Activated CD8-positive, alpha-beta memory T cell treated with anti-CD3 and anti-CD28 coated beads, Interleukin-2, amount 50 U/mL, for 24 hours (primary cell): ENCODE measurements around the gene MYCT1.
"Not testable (repeated sequence)": the region's sequence is repeated elsewhere in the genome, so short reads cannot be mapped to it uniquely, and the experiment has no call there.

ENCODE experiments used
- DNase-seq: peaks from one replicate; pipeline ENCODE4 v3.0.0-alpha.2; 2020; ENCODE audit errors: extremely low read depth

The MYCT1 gene, protein sequence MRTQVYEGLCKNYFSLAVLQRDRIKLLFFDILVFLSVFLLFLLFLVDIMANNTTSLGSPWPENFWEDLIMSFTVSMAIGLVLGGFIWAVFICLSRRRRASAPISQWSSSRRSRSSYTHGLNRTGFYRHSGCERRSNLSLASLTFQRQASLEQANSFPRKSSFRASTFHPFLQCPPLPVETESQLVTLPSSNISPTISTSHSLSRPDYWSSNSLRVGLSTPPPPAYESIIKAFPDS

DNA sequence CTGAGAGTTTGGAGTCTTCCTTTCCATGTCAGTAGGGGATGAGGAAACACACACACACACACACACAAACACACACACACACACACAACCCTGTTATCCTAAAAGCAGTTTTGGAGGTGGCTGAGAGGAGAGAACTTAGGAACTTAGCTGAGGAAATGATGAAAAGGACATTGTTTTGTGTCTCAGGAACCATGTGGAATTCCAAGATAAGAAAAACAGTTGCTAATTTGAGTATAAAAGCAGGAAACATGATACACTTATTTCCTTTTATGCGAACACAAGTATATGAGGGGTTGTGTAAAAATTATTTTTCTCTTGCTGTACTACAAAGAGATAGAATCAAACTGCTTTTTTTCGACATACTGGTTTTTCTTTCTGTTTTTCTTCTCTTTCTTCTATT lies at the start of gene MYCT1:
TSS of gene MYCT1 (plus strand) at position 264 of the 400 bp plus-strand sequence. CDS start at position 270, 6 bp downstream.
- no peak for DNase-seq

DNA sequence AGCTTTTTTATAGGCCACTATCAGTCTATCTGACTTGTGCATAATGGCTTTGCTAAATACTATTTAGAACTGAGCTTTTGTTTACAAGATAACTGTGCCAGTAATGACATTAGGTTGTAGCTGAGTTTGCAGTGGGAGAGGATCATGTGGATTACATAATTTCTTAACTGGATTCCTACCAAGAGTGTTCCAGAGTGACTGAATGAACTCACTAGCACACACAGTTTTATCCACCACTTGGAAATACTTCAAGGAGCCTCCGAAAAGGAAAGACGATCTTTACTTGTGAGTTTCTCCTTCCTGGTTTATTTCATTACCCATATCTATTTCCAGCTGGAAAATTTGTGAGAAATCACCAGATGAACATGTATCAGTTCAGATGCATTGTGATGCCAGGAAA lies 49.6 kb upstream of the MYCT1 start:
- no peak for DNase-seq

DNA sequence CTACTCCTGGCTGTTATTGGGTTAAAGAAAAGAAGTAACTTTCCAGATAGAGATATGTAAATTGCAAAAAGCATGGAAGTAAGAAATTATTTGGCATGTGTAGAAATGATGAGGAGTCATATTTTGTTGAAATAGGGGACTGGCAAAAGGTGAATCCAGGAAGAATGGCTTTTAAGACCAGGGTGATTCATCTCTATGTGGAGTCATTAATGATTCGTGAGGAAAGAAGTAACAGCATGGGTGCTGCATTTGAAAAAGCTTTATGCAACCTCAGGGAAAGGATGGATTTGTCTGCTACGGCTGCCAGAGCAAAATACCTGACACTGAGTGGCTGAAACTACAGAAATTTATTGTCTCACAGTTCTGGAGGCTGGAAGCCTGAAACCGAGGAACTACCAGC lies 45.7 kb upstream of the MYCT1 start:
- no peak for DNase-seq

DNA sequence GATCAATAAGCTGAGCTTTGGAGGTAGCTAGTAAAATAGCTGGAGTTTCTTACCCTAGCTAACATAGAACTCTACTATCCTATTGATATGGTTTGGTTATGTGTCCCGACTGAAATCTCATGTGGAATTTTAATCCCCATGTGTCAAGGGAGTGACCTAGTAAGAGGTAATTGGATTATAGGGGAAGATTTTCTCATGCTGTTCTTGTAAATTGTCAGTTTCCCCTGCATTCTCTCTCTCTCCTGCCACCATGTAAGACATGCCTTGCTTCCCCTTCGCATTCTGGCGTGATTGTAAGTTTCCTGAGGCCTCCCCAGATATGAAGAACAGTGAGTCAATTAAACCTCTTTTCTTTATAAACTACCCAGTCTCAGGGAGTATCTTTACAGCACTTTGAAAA lies 35.9 kb upstream of the MYCT1 start:
- DNase-seq = no peak

DNA sequence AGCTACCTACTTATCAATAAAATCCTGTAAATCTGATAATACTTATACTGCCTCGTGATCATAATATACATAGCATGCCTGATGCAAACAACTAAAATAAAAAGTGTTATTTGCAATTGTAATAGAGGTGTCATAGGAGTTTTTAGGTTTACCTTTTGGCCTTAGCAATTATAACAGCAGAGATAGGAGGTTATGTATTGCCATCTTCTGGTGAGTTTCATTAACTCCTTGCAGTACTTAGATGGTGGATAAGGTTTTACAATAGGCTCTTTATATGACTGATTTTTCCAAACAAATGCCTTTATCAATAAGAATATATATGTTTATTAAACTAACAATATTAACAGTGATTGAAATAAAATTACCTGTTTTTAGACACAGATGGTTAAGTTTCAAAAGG lies 27.8 kb upstream of the MYCT1 start:
- DNase-seq = no peak

DNA sequence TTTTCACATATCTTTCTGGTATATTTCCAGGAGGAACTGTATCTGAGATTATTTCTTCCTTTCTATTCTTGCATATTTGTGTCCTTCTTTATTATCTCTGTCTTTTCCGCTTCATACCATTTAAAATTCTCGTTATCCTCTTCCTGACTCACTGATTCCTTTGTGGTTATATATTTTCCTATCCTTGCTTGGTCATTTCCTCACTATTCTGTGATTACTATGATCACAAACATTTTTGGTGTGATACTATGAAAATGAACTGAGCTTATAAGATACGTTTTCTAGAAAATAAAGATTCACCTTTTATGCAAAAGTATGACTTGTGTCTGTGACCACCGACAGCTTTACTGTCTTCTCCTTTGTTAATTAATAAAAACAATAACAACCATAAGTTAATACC lies 26.5 kb upstream of the MYCT1 start:
- DNase-seq = no peak

DNA sequence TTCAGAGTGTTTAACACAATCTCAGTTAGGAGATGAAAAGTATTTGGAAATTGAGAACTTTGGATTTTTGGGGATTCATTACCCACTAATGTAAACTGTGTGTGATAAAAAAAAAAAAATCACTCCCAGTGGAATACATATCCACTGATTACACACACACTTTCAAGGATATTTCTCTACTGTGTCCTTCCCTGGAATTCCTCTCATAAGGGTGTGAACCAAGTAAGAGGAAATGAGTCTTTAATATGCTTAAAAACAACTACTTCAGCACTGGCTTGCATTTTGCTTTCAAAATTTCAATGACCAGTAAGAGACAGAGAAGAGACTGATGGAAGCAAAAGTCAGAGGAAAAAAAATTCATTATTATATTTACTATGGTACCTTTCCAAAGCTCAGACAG lies 24.5 kb upstream of the MYCT1 start:
- DNase-seq = no peak

DNA sequence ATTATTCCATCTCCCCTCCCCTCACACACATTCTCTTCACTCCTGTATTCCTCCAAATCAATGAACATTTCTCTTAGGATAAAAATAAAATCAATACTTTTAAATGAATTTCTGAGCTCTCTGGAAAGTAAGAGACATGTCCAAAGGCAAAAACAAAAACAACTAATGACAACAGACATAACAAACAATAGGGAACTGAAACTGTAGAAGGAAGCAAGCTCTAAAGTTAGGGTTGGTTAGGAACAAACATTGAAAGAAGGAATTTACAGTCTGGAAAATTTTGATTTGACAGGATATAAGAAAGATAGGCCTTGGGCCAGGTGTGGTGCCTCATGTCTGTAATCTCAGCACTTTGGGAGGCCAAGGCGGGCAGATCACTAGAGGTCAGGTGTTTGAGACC lies 17.5 kb upstream of the MYCT1 start:
- DNase-seq = no peak

DNA sequence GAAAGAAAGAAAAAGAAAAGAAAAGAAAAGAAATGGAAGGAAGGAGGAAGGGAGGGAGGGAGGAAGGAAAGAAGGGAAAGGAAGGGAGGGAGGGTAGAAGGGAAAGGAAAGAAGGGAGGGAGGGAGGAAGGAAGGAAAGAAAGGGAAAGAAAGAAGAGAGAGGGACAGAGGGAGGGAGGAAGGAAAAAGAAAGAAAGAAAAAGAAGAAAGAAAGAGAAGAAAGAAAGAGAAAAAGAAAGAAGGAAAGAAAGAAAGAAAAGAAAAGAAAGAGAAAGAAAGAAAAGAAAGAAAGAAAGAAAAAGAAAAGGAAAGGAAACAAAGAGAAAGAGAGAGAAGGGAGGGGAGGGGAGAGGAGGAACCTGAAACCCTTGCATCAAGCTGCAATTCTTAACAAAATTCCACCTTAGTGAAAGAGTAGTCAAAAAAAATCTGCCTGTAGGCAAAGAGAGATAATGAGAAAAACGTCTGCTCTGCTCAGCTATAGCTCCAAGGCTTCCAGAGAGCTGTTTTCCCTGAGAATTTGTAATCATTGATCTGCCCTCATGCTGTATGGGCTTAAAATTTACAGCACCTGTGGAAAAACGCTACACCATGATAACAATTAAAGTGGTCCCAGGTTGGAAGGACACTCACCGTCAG lies 16.7 kb upstream of the MYCT1 start:
- no peak for DNase-seq

DNA sequence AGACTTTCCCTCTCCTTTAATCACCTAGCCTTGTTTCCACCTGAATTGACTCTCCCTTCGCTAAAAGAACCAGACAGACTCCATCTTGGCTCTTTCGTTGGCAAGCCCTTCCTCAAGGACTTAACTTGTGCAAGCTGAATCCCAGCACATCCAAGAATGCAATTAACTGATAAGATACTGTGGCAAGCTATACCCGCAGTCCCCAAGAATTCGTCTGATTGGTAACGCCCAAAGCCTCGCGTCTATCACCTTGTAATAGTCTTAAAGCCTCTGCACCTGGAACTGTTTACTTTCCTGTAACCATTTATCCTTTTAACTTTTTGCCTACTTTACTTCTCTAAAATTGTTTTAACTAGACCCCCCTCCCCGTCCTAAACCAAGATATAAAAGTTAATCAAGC lies 15.6 kb upstream of the MYCT1 start:
- DNase-seq = no peak

DNA sequence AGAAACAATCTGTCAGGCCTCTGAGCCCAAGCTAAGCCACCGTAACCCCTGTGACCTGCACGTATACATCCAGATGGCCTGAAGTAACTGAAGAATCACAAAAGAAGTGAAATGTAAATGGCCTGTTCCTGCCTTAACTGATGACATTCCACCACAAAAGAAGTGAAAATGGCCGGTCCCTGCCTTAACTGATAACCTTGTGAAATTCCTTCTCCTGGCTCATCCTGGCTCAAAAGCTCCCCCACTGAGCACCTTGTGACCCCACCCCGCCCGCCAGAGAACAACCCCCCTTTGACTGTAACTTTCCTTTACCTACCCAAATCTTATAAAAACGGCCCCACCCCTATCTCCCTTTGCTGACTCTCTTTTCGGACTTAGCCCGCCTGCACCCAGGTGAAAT lies 14.8 kb upstream of the MYCT1 start:
- DNase-seq = not testable (repeated sequence)

DNA sequence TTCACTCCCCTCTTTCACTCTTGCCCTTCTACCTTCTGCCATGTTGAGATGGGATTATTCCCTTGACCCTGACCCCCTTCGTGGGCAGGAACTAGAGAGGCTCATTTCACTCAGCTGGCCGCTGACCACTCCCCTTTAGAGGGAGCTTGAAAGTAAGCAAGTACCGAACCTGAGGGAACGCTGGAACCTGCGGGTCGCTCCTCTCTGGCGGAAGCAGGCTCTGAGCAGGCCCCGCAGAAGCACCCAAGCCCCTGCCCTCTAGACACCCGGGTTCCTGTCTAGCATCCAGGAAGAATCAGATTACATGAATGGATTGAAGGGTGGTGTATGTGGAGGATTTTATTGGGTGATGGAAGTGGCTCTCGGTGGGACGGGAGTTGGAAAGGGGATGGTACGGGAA lies 11.9 kb upstream of the MYCT1 start:
- DNase-seq = no peak

DNA sequence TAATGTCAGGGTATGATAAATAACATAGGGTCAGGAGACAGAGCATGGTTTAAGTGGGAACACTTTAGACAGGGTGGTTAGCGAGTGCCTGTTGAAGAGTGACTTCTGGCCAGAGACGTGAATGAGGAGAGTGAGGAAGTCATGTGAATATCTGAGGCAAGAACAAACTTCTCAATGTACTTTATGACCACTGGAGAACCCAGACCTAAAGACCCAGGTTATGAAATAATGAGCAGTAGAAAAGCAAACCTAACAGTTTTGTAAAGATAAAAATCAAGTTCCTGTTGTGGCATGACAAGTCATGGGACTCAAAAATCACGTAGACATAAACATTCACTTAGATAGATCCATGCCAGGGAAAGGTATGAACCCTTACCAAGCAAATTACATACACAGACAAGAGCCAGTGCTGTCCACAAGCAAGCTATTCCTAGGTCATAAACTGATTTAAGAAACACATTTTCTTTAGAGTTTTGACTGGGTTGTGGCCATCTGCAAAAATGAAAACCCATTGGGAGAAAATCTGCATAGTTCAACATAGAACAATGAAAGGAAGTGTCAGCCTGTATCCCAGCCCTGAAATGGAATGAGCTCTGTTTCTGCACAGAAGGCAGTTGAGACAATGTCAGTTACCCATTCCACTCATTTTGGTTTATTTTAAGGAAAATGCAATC lies 2.2 kb upstream of the MYCT1 start:
- no peak for DNase-seq

DNA sequence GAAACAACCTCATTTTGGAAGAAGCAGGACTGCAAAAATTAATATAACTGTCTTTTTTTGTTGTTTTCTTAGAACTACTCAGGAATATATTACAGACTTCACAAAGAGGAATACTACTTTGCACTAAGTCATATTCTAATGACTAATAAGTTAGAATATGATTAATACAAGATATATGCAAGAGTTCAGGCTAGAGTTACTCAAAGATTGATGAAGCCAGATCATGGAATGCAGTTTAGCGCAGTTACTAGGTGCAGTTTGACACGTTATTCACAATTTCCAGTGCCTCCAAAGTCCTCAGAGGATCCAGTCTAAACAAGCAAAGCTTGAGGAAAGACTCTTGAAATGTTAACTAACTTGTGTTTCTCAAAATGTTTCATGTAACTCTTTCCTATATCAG lies 1.2 kb upstream of the MYCT1 start:
- no peak for DNase-seq

DNA sequence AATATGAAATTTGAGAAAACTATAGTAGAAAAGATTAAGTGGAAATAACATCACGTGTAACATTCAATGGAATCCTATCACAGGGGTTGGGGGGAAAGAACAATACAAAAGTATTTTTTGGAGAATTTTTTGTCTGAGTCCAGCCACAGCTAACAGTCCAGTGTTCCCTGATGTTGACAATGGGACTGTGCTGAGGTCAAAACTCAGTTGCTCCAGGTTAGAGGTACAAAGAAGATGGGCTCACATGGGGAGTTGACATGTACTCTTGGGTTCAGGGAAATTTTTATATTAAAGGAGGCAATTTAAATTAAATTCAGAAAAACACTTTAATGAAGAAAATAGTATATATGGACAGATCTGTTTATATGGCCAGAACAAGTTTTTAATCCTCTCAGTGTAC lies 995 bp downstream of the MYCT1 start:
- no peak for DNase-seq

DNA sequence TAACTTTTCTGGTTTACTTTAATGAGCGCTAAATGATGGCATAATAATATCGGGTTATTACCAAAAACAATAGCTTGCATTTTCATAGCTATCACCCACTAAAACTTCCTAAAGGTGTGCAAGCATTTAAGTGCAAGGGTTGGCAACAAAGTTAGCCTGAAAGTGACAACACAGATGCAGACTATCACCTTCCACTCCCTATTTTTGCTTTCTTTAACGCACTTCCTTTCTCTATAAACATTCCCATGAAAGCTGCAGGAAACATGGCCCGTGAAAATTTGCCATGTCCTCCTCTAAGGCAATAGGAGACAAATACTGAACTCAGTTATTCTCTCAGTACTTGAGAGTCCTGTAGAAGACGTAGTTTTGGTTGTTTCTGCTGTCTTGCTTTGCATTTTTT lies 2.7 kb downstream of the MYCT1 start:
- no peak for DNase-seq

DNA sequence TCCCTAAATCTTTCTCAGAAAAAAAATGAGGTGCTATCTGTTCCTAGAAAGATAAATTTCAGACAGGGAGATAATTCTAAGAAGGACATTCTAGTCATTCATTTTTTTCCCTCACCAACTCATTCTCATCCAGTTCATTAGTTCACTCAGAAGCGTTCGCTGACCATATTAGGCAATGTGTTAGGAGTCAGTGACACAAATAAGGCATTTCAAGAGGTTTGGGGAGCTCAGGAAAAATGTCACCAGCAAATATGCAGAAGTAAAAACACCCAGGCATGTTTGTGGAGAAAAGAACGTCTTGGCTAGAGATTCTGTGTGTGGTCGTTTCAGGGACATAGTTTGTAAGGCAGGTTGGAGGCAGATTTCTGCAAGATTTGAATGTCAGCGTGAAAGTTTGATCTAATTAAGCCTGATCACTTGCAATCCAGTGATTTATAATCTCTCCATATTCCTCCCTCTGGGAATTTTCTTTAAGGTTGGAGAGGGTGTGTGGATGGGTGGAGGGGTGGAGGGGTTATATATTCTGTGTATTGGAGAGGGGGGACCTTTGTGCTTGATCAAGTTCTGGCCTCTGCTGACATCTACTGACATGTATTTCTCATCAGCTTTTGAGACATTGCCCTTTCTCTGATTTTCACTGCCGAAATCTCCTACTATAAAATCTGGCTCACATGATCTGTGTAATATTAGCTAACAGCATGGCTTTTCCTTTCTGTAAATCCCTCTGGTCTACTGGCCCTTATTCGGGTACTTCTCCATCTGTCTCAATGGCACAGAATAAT lies 3.6 kb downstream of the MYCT1 start:
- no peak for DNase-seq

DNA sequence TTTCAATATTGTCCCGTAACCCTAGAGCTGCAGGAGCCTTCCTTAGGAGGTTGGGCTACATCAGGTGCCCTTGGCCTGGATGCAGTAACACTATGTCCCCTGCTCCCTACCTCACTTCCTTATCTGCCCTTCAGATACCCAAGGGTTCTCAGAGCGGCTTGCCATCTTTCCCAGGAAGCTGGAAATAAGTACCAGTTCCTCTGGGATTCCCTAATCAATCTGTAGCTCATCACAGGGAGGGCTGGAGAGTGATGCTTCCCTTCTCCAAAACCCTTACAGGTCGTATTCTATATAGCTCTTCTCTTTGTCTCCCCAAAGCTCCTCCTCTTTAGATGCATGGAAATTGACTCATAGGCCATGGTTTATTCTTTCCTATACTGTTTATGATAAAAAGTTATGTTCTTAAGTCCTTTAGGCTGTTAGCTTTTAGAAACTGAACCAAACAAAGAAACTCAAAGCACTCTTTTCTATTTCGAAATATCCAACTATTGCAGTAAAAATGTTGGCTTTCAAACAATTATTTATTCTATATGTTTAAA lies 4.2 kb downstream of the MYCT1 start:
- DNase-seq = no peak

DNA sequence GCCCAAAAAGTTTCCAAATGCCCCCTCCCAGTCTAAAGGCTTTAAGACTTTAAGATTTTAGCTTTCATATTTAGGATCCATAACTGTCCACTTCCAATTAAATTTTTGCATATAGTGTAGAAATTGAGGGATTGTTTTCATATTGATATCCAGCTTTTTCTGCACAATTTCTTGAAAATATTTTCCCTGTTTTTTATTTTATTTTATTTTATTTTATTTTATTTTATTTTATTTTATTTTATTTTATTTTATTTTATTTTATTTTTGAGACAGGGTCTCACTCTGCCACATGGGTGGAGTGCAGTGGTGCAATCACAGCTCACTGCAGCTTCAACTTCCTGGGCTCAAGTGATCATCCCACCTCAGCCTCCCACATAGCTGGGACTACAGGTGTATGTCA lies 6.1 kb downstream of the MYCT1 start:
- not testable (repeated sequence) for DNase-seq

DNA sequence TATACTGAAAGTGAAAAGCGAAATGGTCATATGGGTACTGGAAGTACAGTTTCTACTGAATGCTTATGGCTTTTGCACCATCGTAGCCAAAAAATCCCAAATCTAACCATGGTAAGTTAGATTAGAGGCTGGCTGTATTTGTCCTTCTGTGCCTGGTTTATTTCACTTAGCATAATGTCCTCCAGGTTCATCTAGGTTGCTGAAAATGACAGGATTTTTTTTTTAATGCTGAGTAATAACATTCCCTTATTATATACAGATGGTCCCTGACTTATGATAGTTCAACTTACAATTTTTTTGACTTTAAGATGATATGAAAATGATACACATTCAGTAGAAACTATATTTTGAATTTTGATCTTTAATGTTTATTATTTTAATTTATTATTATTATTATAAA lies 7.6 kb downstream of the MYCT1 start:
- DNase-seq = no peak

DNA sequence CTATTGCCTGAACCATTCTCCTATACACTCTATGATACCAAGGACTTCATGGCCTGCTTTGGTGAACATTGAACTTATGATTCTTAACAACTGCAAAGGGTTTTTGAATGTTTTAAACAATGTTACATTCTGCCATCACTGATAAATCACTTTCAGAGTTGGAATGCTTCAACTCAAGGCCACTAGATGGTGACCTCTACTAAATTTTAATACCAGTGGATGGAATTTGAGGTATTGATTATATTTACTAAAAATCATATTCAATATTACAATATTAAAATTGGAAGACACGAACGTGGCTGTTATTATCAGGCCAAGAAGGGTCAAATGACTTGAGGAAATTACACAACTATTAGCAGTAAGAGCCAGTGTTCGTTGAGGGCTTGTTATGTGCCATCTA lies 18.6 kb downstream of the MYCT1 start:
- DNase-seq = no peak

DNA sequence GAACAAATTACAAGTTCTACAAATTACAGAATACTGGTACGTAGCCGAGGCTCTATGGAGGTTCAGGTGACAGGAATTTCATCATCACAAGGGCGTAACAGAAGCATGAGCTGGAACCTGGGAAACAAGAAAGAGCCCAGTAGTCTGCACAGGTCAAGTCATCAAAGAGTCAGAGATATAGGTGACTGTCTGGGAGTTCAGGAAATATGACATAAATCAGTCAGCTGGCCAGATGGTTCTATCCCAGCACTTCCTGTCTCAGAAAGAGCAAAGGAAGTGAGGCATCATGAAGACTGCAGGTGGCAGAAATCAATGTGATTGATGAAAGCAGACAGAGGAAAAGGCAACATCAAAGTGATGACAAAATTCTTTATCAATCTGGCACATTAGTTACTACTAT lies 23.3 kb downstream of the MYCT1 start:
- DNase-seq = no peak
